ENCODE measurements around the gene RSBN1L.
"Not testable (repeated sequence)": the region's sequence is repeated elsewhere in the genome, so short reads cannot be mapped to it uniquely, and the experiment has no call there.

The RSBN1L gene

GRCh38 chr7:77690289-77690688 lies 6.0 kb upstream of the RSBN1L start:
- FAIRE-seq: no peak

- no peak for FAIRE-seq
Observed at GRCh38 chr7:77691892-77692491, 4.3 kb upstream of the RSBN1L start.

GRCh38 chr7:77693830-77694583 lies 2.3 kb upstream of the RSBN1L start:
- FAIRE-seq: no peak

GRCh38 chr7:77696643-77697534 lies 630 bp downstream of the RSBN1L start:
- no peak for FAIRE-seq

- FAIRE-seq: no peak
Observed at GRCh38 chr7:77697535-77697831, 1.2 kb downstream of the RSBN1L start.

- no peak for FAIRE-seq
Observed at GRCh38 chr7:77698042-77698625, 1.9 kb downstream of the RSBN1L start.

- FAIRE-seq: no peak
Observed at GRCh38 chr7:77699056-77699455, 2.8 kb downstream of the RSBN1L start.

GRCh38 chr7:77702513-77702912 lies 6.3 kb downstream of the RSBN1L start:
- no peak for FAIRE-seq

GRCh38 chr7:77702968-77703472 lies 6.8 kb downstream of the RSBN1L start:
- no peak for FAIRE-seq

GRCh38 chr7:77703669-77704068 lies 7.4 kb downstream of the RSBN1L start:
- FAIRE-seq: not testable (repeated sequence)

- FAIRE-seq: no peak
Observed at GRCh38 chr7:77707504-77707992, 11.3 kb downstream of the RSBN1L start.

- FAIRE-seq: no peak
Observed at GRCh38 chr7:77710067-77710466, 13.8 kb downstream of the RSBN1L start.

- FAIRE-seq: no peak
Observed at GRCh38 chr7:77710861-77711260, 14.6 kb downstream of the RSBN1L start.

- FAIRE-seq: no peak
Observed at GRCh38 chr7:77714195-77714594, 17.9 kb downstream of the RSBN1L start.

GRCh38 chr7:77714931-77715330 lies 18.7 kb downstream of the RSBN1L start:
- FAIRE-seq: not testable (repeated sequence)

- no peak for FAIRE-seq
Observed at GRCh38 chr7:77716804-77717203, 20.5 kb downstream of the RSBN1L start.

- FAIRE-seq: not testable (repeated sequence)
Observed at GRCh38 chr7:77717566-77717965, 21.3 kb downstream of the RSBN1L start.

GRCh38 chr7:77727527-77727926 lies 31.3 kb downstream of the RSBN1L start:
- FAIRE-seq: no peak

GRCh38 chr7:77727936-77728701 lies 31.9 kb downstream of the RSBN1L start:
- no peak for FAIRE-seq

GRCh38 chr7:77729574-77730348 lies 33.5 kb downstream of the RSBN1L start:
- no peak for FAIRE-seq

GRCh38 chr7:77731716-77732115 lies 35.5 kb downstream of the RSBN1L start:
- peak; percentile 33 for FAIRE-seq

Data from G401.6 (cell line).